ENCODE results near the gene MAP3K7. TPM values are rescaled to one million over a fixed set of nuclear protein-coding genes. Genes with fewer than 3 reads are reported as not detected.

Gene MAP3K7
- total RNA-seq, 2 donors from 2014 or later: 17.1 to 17.5 TPM

- Histone ChIP-seq H3K9me3 (no peaks in the 10 kb centered on the region), H3K27me3 (no peaks in the 10 kb centered on the region), H3K36me3 (peaks cover 53% of the 10 kb centered on the region), H3K4me1 (peaks cover 0 to under 1% of the 10 kb centered on the region in 2 donors), H3K4me3 (no peak overlapping the region), H3K27ac (no peak overlapping the region)
- no peak for TF ChIP-seq CTCF (IDR thresholded peaks at IDR 0.05)
- DNase-seq (ENCODE audit: low spot score): no peak
Observed at GRCh38 chr6:90544081-90544480, 42.8 kb downstream of the MAP3K7 start.

GRCh38 chr6:90541221-90541620, 45.7 kb downstream of the MAP3K7 start:
- Histone ChIP-seq H3K4me1 (peaks cover 0 to 28% of the 10 kb centered on the region in 2 donors), H3K9me3 (no peaks in the 10 kb centered on the region), H3K27ac (no peak overlapping the region), H3K36me3 (peaks cover 27% of the 10 kb centered on the region), H3K27me3 (no peaks in the 10 kb centered on the region), H3K4me3 (no peak overlapping the region)
- TF ChIP-seq CTCF (IDR thresholded peaks at IDR 0.05): no peak
- no peak for DNase-seq (ENCODE audit: low spot score)

- no peaks in the 10 kb centered on the region for H3K9me3 ChIP-seq
- TF ChIP-seq CTCF (IDR thresholded peaks at IDR 0.05): no peak
- no peak for DNase-seq (ENCODE audit: low spot score)
- H3K4me3 ChIP-seq: no peak overlapping the region
- H3K27ac ChIP-seq: peak overlapping the region in 1 of 2 donors; percentile 57
- H3K27me3 ChIP-seq: no peaks in the 10 kb centered on the region
- H3K36me3 ChIP-seq: peaks cover 1% of the 10 kb centered on the region
- H3K4me1 ChIP-seq: peaks cover 0 to 28% of the 10 kb centered on the region in 2 donors
Observed at GRCh38 chr6:90538278-90539046, 48.4 kb downstream of the MAP3K7 start.

GRCh38 chr6:90537723-90538258, 49.1 kb downstream of the MAP3K7 start:
- no peak for DNase-seq (ENCODE audit: low spot score)
- no peaks in the 10 kb centered on the region for H3K36me3 ChIP-seq
- H3K27me3 ChIP-seq: no peaks in the 10 kb centered on the region
- peak overlapping the region in 1 of 2 donors; percentile 57 for H3K27ac ChIP-seq
- peaks cover 0 to 28% of the 10 kb centered on the region in 2 donors for H3K4me1 ChIP-seq
- TF ChIP-seq CTCF (IDR thresholded peaks at IDR 0.05): no peak
- no peaks in the 10 kb centered on the region for H3K9me3 ChIP-seq
- no peak overlapping the region for H3K4me3 ChIP-seq

- TF ChIP-seq CTCF (IDR thresholded peaks at IDR 0.05): no peak
- H3K27me3 ChIP-seq: no peaks in the 10 kb centered on the region
- H3K27ac ChIP-seq: peak overlapping the region in 1 of 2 donors; percentile 57
- H3K9me3 ChIP-seq: no peaks in the 10 kb centered on the region
- no peaks in the 10 kb centered on the region for H3K36me3 ChIP-seq
- DNase-seq (ENCODE audit: low spot score): no peak
- H3K4me1 ChIP-seq: peaks cover 0 to 34% of the 10 kb centered on the region in 2 donors
- no peak overlapping the region for H3K4me3 ChIP-seq
Observed at GRCh38 chr6:90537027-90537426, 49.8 kb downstream of the MAP3K7 start.
